ENCODE measurements around the gene CFAP97.
A peak's percentile ranks its signal among the peaks of the same experiment; 100 is the strongest.

Gene CFAP97

GRCh38 chr4:185194924-185195888 lies 8.6 kb downstream of the CFAP97 start:
- H3K36me3 ChIP-seq (ENCODE audit: insufficient read depth, insufficient read length, low read length), result peaks cover 6% of the 10 kb centered on the region
- no peak overlapping the region for H3K4me3 ChIP-seq (ENCODE audit: insufficient read length, low read depth)
- TF ChIP-seq YY1 (IDR thresholded peaks at IDR 0.05; ENCODE audit: insufficient read depth, insufficient read length) (no peak), SUZ12 (IDR thresholded peaks at IDR 0.05; ENCODE audit: extremely low read depth, insufficient read depth, insufficient read length) (no peak), ZNF274 (IDR thresholded peaks at IDR 0.05; ENCODE audit: low read depth, low read length) (no peak)
- no peaks in the 10 kb centered on the region for H3K9me3 ChIP-seq (ENCODE audit: insufficient read depth, low read length)
- no peak overlapping the region for H3K9ac ChIP-seq (ENCODE audit: insufficient read length, low read depth)
- no peak for DNase-seq (ENCODE audit: low read depth, low spot score)
- H3K4me1 ChIP-seq (ENCODE audit: insufficient read depth, insufficient read length), result no peaks in the 10 kb centered on the region
- H3K27me3 ChIP-seq (ENCODE audit: insufficient read depth, insufficient read length), result no peaks in the 10 kb centered on the region

GRCh38 chr4:185192059-185192458 lies 11.7 kb downstream of the CFAP97 start:
- no peak for TF ChIP-seq ZNF274 (IDR thresholded peaks at IDR 0.05; ENCODE audit: low read depth, low read length)
- no peak for TF ChIP-seq SUZ12 (IDR thresholded peaks at IDR 0.05; ENCODE audit: extremely low read depth, insufficient read depth, insufficient read length)
- no peak for TF ChIP-seq YY1 (IDR thresholded peaks at IDR 0.05; ENCODE audit: insufficient read depth, insufficient read length)
- H3K36me3 ChIP-seq (ENCODE audit: insufficient read depth, insufficient read length, low read length), result peaks cover 20% of the 10 kb centered on the region

GRCh38 chr4:185190306-185190856 lies 13.4 kb downstream of the CFAP97 start:
- no peak for TF ChIP-seq ZNF274 (IDR thresholded peaks at IDR 0.05; ENCODE audit: low read depth, low read length)
- TF ChIP-seq YY1 (IDR thresholded peaks at IDR 0.05; ENCODE audit: insufficient read depth, insufficient read length), result no peak
- TF ChIP-seq SUZ12 (IDR thresholded peaks at IDR 0.05; ENCODE audit: extremely low read depth, insufficient read depth, insufficient read length), result no peak
- no peak overlapping the region for H3K9ac ChIP-seq (ENCODE audit: insufficient read length, low read depth)
- no peak for DNase-seq (ENCODE audit: low read depth, low spot score)

More at GRCh38 chr4:185192059-185192458, 11.7 kb downstream of the CFAP97 start:
- Histone ChIP-seq H3K27me3 (ENCODE audit: insufficient read depth, insufficient read length) (no peaks in the 10 kb centered on the region), H3K4me1 (ENCODE audit: insufficient read depth, insufficient read length) (no peaks in the 10 kb centered on the region), H3K9ac (ENCODE audit: insufficient read length, low read depth) (no peak overlapping the region), H3K4me3 (ENCODE audit: insufficient read length, low read depth) (no peak overlapping the region), H3K9me3 (ENCODE audit: insufficient read depth, low read length) (no peaks in the 10 kb centered on the region)
- DNase-seq (ENCODE audit: low read depth, low spot score), result no peak

GRCh38 chr4:185189606-185190305 lies 14.0 kb downstream of the CFAP97 start:
- no peak for DNase-seq (ENCODE audit: low read depth, low spot score)
- no peak overlapping the region for H3K4me3 ChIP-seq (ENCODE audit: insufficient read length, low read depth)
- H3K9me3 ChIP-seq (ENCODE audit: insufficient read depth, low read length), result no peaks in the 10 kb centered on the region
- no peaks in the 10 kb centered on the region for H3K4me1 ChIP-seq (ENCODE audit: insufficient read depth, insufficient read length)
- TF ChIP-seq SUZ12 (IDR thresholded peaks at IDR 0.05; ENCODE audit: extremely low read depth, insufficient read depth, insufficient read length) (no peak), YY1 (IDR thresholded peaks at IDR 0.05; ENCODE audit: insufficient read depth, insufficient read length) (no peak), ZNF274 (IDR thresholded peaks at IDR 0.05; ENCODE audit: low read depth, low read length) (no peak)
- H3K27me3 ChIP-seq (ENCODE audit: insufficient read depth, insufficient read length), result no peaks in the 10 kb centered on the region
- no peak overlapping the region for H3K9ac ChIP-seq (ENCODE audit: insufficient read length, low read depth)
- peaks cover 20% of the 10 kb centered on the region for H3K36me3 ChIP-seq (ENCODE audit: insufficient read depth, insufficient read length, low read length)

More at GRCh38 chr4:185190306-185190856, 13.4 kb downstream of the CFAP97 start:
- Histone ChIP-seq H3K4me3 (ENCODE audit: insufficient read length, low read depth) (no peak overlapping the region), H3K9me3 (ENCODE audit: insufficient read depth, low read length) (no peaks in the 10 kb centered on the region), H3K27me3 (ENCODE audit: insufficient read depth, insufficient read length) (no peaks in the 10 kb centered on the region), H3K36me3 (ENCODE audit: insufficient read depth, insufficient read length, low read length) (peaks cover 20% of the 10 kb centered on the region), H3K4me1 (ENCODE audit: insufficient read depth, insufficient read length) (no peaks in the 10 kb centered on the region)

- no peak overlapping the region for H3K4me3 ChIP-seq (ENCODE audit: insufficient read length, low read depth)
- TF ChIP-seq SUZ12 (IDR thresholded peaks at IDR 0.05; ENCODE audit: extremely low read depth, insufficient read depth, insufficient read length) (no peak), YY1 (IDR thresholded peaks at IDR 0.05; ENCODE audit: insufficient read depth, insufficient read length) (no peak), ZNF274 (IDR thresholded peaks at IDR 0.05; ENCODE audit: low read depth, low read length) (no peak)
- no peak for DNase-seq (ENCODE audit: low read depth, low spot score)
- H3K36me3 ChIP-seq (ENCODE audit: insufficient read depth, insufficient read length, low read length), result peaks cover 20% of the 10 kb centered on the region
- no peaks in the 10 kb centered on the region for H3K9me3 ChIP-seq (ENCODE audit: insufficient read depth, low read length)
- no peaks in the 10 kb centered on the region for H3K27me3 ChIP-seq (ENCODE audit: insufficient read depth, insufficient read length)
- no peaks in the 10 kb centered on the region for H3K4me1 ChIP-seq (ENCODE audit: insufficient read depth, insufficient read length)
- no peak overlapping the region for H3K9ac ChIP-seq (ENCODE audit: insufficient read length, low read depth)
Measured at GRCh38 chr4:185186769-185187168, 17.0 kb downstream of the CFAP97 start.

- H3K9me3 ChIP-seq (ENCODE audit: insufficient read depth, low read length), result no peaks in the 10 kb centered on the region
- no peaks in the 10 kb centered on the region for H3K36me3 ChIP-seq (ENCODE audit: insufficient read depth, insufficient read length, low read length)
- H3K9ac ChIP-seq (ENCODE audit: insufficient read length, low read depth), result no peak overlapping the region
- no peaks in the 10 kb centered on the region for H3K27me3 ChIP-seq (ENCODE audit: insufficient read depth, insufficient read length)
- TF ChIP-seq YY1 (IDR thresholded peaks at IDR 0.05; ENCODE audit: insufficient read depth, insufficient read length) (no peak), ZNF274 (IDR thresholded peaks at IDR 0.05; ENCODE audit: low read depth, low read length) (no peak), SUZ12 (IDR thresholded peaks at IDR 0.05; ENCODE audit: extremely low read depth, insufficient read depth, insufficient read length) (no peak)
- peak; percentile 52 for DNase-seq (ENCODE audit: low read depth, low spot score)
- H3K4me3 ChIP-seq (ENCODE audit: insufficient read length, low read depth), result no peak overlapping the region
- H3K4me1 ChIP-seq (ENCODE audit: insufficient read depth, insufficient read length), result no peaks in the 10 kb centered on the region
Measured at GRCh38 chr4:185183622-185184281, 20.0 kb downstream of the CFAP97 start.
